ENCODE measurements around the gene PRRC2C. TPM values are rescaled to one million over a fixed set of nuclear protein-coding genes. Genes with fewer than 3 reads are reported as not detected.

PRRC2C gene
- total RNA-seq, 1 donor from 2014 or later, result 152 TPM

DNA sequence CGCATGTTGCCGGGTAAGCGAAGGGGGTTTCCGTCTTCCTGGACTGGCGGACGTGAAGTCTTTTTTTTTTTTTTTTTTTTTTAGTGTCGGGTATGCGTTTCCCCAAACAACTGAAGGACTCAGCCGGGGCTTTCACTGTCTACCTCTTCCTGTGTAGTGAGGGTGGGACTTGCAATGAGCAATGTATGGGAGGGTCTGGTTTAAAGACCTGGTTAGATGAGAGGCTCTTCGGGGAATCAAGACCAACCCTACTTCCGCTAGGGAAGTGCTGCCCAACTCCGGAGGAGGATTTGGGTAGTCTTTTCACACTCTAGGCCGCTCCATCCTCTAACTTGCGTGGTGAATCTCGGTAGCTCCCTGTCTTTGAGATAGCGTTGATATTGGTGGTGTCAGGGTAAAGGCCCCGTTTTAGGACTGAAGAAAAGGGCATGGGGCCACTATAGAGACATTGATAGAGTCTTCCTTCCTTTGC is 754 bp downstream of the PRRC2C start:
- peaks cover 40% of the 10 kb centered on the region for H3K4me1 Mint-ChIP-seq (ENCODE audit: unreplicated experiment)
- peaks cover 3% of the 10 kb centered on the region for H3K36me3 Mint-ChIP-seq (ENCODE audit: unreplicated experiment)
- no peaks in the 10 kb centered on the region for H3K9me3 Mint-ChIP-seq (ENCODE audit: unreplicated experiment)
- peak overlapping the region; percentile 91 for H3K4me3 Mint-ChIP-seq (ENCODE audit: unreplicated experiment)
- H3K27ac Mint-ChIP-seq (ENCODE audit: unreplicated experiment), result peak overlapping the region; percentile 98
- no peak for DNase-seq (ENCODE audit: extremely low spot score, unreplicated experiment)
- TF ChIP-seq, protein P1, sequence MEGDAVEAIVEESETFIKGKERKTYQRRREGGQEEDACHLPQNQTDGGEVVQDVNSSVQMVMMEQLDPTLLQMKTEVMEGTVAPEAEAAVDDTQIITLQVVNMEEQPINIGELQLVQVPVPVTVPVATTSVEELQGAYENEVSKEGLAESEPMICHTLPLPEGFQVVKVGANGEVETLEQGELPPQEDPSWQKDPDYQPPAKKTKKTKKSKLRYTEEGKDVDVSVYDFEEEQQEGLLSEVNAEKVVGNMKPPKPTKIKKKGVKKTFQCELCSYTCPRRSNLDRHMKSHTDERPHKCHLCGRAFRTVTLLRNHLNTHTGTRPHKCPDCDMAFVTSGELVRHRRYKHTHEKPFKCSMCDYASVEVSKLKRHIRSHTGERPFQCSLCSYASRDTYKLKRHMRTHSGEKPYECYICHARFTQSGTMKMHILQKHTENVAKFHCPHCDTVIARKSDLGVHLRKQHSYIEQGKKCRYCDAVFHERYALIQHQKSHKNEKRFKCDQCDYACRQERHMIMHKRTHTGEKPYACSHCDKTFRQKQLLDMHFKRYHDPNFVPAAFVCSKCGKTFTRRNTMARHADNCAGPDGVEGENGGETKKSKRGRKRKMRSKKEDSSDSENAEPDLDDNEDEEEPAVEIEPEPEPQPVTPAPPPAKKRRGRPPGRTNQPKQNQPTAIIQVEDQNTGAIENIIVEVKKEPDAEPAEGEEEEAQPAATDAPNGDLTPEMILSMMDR (IDR thresholded peaks at IDR 0.05), result no peak
- H3K27me3 Mint-ChIP-seq (ENCODE audit: unreplicated experiment), result peaks cover 2% of the 10 kb centered on the region

DNA sequence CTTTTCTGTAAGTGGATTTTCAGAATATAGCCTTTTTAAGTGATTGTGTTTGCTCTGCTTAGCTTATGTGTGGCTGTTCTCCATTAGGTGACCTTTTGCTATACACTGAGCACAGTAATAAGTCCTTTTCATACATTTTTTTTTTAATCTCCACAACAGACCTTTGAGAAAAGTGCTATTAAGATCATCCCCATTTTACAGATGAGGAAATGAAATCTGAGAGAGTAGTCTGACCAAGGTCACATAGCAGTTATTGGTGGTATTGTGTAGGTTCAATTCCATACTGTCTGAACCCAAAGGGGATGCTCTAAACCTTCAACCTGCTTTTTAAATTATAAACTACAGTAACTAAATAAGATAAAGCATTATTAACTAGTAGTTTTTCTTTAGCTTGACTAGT is 1.7 kb downstream of the PRRC2C start:
- DNase-seq (ENCODE audit: extremely low spot score, unreplicated experiment), result no peak
- TF ChIP-seq, protein P1 (IDR thresholded peaks at IDR 0.05), result no peak
- H3K27me3 Mint-ChIP-seq (ENCODE audit: unreplicated experiment), result peaks cover 2% of the 10 kb centered on the region
- H3K4me3 Mint-ChIP-seq (ENCODE audit: unreplicated experiment), result peak overlapping the region; percentile 91
- peak overlapping the region; percentile 98 for H3K27ac Mint-ChIP-seq (ENCODE audit: unreplicated experiment)
- no peaks in the 10 kb centered on the region for H3K9me3 Mint-ChIP-seq (ENCODE audit: unreplicated experiment)
- peaks cover 43% of the 10 kb centered on the region for H3K4me1 Mint-ChIP-seq (ENCODE audit: unreplicated experiment)
- peaks cover 3% of the 10 kb centered on the region for H3K36me3 Mint-ChIP-seq (ENCODE audit: unreplicated experiment)

DNA sequence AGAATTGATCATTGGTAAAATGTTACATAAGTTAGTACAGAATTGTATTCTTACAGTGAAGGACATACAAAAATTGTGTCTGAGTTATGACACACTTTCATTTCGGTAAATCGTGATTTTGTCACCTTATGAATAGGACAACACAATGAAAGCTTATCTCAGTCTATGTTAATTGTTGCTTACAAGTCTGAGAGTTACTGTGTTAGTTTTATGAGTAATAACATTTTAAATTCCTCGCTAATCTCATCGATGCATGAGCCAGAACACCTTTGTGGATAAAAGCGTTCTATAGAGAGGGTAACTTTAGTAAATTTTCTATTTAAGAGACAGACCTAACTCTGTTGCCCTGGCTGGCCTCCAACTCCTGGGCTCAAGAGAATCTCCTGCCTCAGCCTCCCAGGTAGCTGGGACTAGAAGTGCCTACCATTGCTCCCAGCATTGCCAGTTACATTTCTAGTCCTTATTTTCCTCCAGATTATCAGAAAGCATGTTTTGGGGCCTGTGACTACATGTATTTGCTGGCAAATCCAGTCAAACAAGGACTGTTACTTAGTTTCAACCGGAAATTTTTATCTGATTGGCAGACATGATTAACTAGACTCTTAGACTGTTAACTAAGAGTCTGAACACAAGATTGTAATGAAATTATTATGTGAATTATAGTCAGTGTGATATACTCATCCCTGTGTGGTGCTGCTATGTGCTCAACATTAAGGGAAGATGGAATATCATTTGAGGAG is 3.0 kb downstream of the PRRC2C start:
- no peaks in the 10 kb centered on the region for H3K27me3 Mint-ChIP-seq (ENCODE audit: unreplicated experiment)
- H3K36me3 Mint-ChIP-seq (ENCODE audit: unreplicated experiment), result peaks cover 3% of the 10 kb centered on the region
- TF ChIP-seq, protein P1 (IDR thresholded peaks at IDR 0.05), result no peak
- peaks cover 49% of the 10 kb centered on the region for H3K4me1 Mint-ChIP-seq (ENCODE audit: unreplicated experiment)
- no peak overlapping the region for H3K27ac Mint-ChIP-seq (ENCODE audit: unreplicated experiment)
- DNase-seq (ENCODE audit: extremely low spot score, unreplicated experiment), result no peak
- H3K4me3 Mint-ChIP-seq (ENCODE audit: unreplicated experiment), result no peak overlapping the region
- H3K9me3 Mint-ChIP-seq (ENCODE audit: unreplicated experiment), result no peaks in the 10 kb centered on the region

DNA sequence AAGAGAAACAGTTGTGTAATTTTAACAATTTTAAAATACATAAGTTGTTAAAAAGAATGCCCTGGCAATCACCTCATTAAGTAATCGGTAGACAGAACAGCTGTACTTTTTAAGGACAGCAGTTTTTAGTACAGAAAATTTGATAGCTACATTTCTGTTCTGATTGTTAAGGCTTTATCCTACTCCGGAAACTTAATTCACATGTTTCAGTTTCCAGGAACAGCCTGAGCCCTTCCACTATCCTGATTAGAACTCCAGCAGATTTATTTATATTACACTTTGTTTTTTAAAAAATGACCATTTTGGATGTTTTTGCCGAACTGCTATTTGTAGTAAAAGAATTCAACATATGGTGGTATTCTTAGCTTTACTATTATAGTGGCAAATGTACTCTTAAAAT is 8.7 kb downstream of the PRRC2C start:
- TF ChIP-seq, protein P1 (IDR thresholded peaks at IDR 0.05), result no peak
- no peak overlapping the region for H3K4me3 Mint-ChIP-seq (ENCODE audit: unreplicated experiment)
- no peaks in the 10 kb centered on the region for H3K27me3 Mint-ChIP-seq (ENCODE audit: unreplicated experiment)
- H3K9me3 Mint-ChIP-seq (ENCODE audit: unreplicated experiment), result no peaks in the 10 kb centered on the region
- H3K36me3 Mint-ChIP-seq (ENCODE audit: unreplicated experiment), result peaks cover 3% of the 10 kb centered on the region
- H3K27ac Mint-ChIP-seq (ENCODE audit: unreplicated experiment), result no peak overlapping the region
- H3K4me1 Mint-ChIP-seq (ENCODE audit: unreplicated experiment), result peaks cover 37% of the 10 kb centered on the region
- no peak for DNase-seq (ENCODE audit: extremely low spot score, unreplicated experiment)

DNA sequence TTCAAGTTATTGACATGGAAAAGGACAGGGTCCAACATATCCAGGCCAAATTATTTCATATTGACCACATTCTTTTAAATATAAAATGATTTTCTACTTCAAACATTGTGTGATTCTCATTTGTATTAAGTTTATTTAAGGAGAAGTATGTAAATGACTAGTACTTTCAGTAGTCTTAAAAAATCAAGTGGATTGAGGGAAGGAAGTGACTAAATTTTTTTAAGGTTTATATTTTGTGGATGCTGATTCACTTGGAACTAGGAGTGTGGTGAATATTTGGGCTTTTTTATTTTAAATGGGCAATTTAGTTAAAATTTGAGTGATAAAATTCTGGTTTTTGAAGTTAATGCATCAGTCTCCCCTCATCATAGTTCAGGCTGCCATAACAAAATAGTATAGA is 10.1 kb downstream of the PRRC2C start:
- Mint-ChIP-seq H3K4me1 (ENCODE audit: unreplicated experiment) (peaks cover 30% of the 10 kb centered on the region), H3K9me3 (ENCODE audit: unreplicated experiment) (no peaks in the 10 kb centered on the region), H3K4me3 (ENCODE audit: unreplicated experiment) (no peak overlapping the region), H3K27me3 (ENCODE audit: unreplicated experiment) (no peaks in the 10 kb centered on the region), H3K36me3 (ENCODE audit: unreplicated experiment) (peaks cover 3% of the 10 kb centered on the region), H3K27ac (ENCODE audit: unreplicated experiment) (peak overlapping the region; percentile 44)
- TF ChIP-seq, protein P1 (IDR thresholded peaks at IDR 0.05), result no peak
- no peak for DNase-seq (ENCODE audit: extremely low spot score, unreplicated experiment)

All from osteocyte (in vitro differentiated cells).